ENCODE results near the gene MRGPRG. TPM values are rescaled to one million over a fixed set of nuclear protein-coding genes. Genes with fewer than 3 reads are reported as not detected.

Gene MRGPRG
- polyA plus RNA-seq, 2 of the 4 experiments (the other 2 are of a cell fraction), result not detected

GRCh38 chr11:3215346-3216026 lies 3.1 kb downstream of the MRGPRG start:
- WGBS (ENCODE audit: missing lambda C conversion rate), result 4% methylated on average over 9 of the region's 17 CpGs
- ChIA-PET CTCF (interaction anchor here (0.7 to 3.6 kb wide), 15 partner anchors 8 to 682 kb away, joined by 3 to 19 read pairs (median 4); partner anchors contain the start of gene OSBPL5), POLR2A (no interaction called here)

GRCh38 chr11:3214420-3214699 lies 4.3 kb downstream of the MRGPRG start:
- 29% methylated on average over 4 of the region's 4 CpGs for WGBS (ENCODE audit: missing lambda C conversion rate)
- ATAC-seq (no peak), FAIRE-seq (no peak), DNase-seq (ENCODE audit: low read depth in 1 of 2, low spot score in 1 of 2) (no peak)
- Histone ChIP-seq H3K4me3 (no peak overlapping the region), H3K4me2 (no peak overlapping the region), H3K27ac (no peak overlapping the region), H3K4me1 (peaks cover 5% of the 10 kb centered on the region; the same call in 1 of the 3 replicates), H3K9me3 (peaks cover 6% of the 10 kb centered on the region; the same call in 2 of the 3 replicates)
- ChIA-PET POLR2A (no interaction called here), CTCF (interaction anchor here (1.0 to 3.6 kb wide), 2 partner anchors 123 to 178 kb away, joined by 4 to 19 read pairs; no protein-coding TSS in a partner anchor)
- TF ChIP-seq JUN (IDR thresholded peaks at IDR 0.05) (no peak), ZNF302 (CRISPR knock-in tag; IDR thresholded peaks at IDR 0.05) (no peak), TP53 (CRISPR knock-in tag; IDR thresholded peaks at IDR 0.05) (no peak), CBX2 (IDR thresholded peaks at IDR 0.05; ENCODE audit: borderline replicate concordance, low read depth) (no peak), CHD2 (IDR thresholded peaks at IDR 0.05; ENCODE audit: low read length, partially characterized antibody) (no peak), RARB (CRISPR knock-in tag; IDR thresholded peaks at IDR 0.05) (no peak), ATOH8 (CRISPR knock-in tag; IDR thresholded peaks at IDR 0.05; ENCODE audit: low read depth) (no peak), RNF2 (IDR thresholded peaks at IDR 0.05; ENCODE audit: borderline replicate concordance, low read depth) (no peak), MAZ (IDR thresholded peaks at IDR 0.05; ENCODE audit: borderline replicate concordance, low read depth, low read length) (no peak), KDM5A (IDR thresholded peaks at IDR 0.05) (no peak), KDM1A (IDR thresholded peaks at IDR 0.05; ENCODE audit: low read depth) (no peak), PBX3 (IDR thresholded peaks at IDR 0.05) (no peak), CEBPB (IDR thresholded peaks at IDR 0.05) (no peak), NFE2L2 (conservative IDR thresholded peaks at IDR 0.05; ENCODE audit: low read length) (no peak), MYC (IDR thresholded peaks at IDR 0.05; ENCODE audit: borderline replicate concordance, low read length) (no peak), SMC3 (IDR thresholded peaks at IDR 0.05) (no peak), HOXB5 (CRISPR knock-in tag; IDR thresholded peaks at IDR 0.05) (no peak), CTCF (IDR thresholded peaks at IDR 0.05) (no peak), ZFP36 (IDR thresholded peaks at IDR 0.05; ENCODE audit: borderline replicate concordance, partially characterized antibody) (no peak), HOXB13 (CRISPR knock-in tag; IDR thresholded peaks at IDR 0.05; ENCODE audit: low read depth) (no peak)

More at GRCh38 chr11:3215346-3216026, 3.1 kb downstream of the MRGPRG start:
- no peak for ATAC-seq
- TF ChIP-seq GATA3 (IDR thresholded peaks at IDR 0.05; ENCODE audit: borderline replicate concordance) (no peak), CHD4 (IDR thresholded peaks at IDR 0.05; ENCODE audit: borderline replicate concordance) (no peak), ZC3H11A (IDR thresholded peaks at IDR 0.05) (no peak), FOXS1 (CRISPR knock-in tag; IDR thresholded peaks at IDR 0.05) (no peak), ZFP36 (IDR thresholded peaks at IDR 0.05; ENCODE audit: borderline replicate concordance, partially characterized antibody) (no peak), NPAS2 (CRISPR knock-in tag; IDR thresholded peaks at IDR 0.05; ENCODE audit: borderline replicate concordance) (no peak), TP53 (CRISPR knock-in tag; IDR thresholded peaks at IDR 0.05) (no peak), RARB (CRISPR knock-in tag; IDR thresholded peaks at IDR 0.05) (no peak), MYC (IDR thresholded peaks at IDR 0.05; ENCODE audit: borderline replicate concordance, low read length) (no peak), HOXB5 (CRISPR knock-in tag; IDR thresholded peaks at IDR 0.05) (no peak), BCL3 (IDR thresholded peaks at IDR 0.05) (no peak), ZNF302 (CRISPR knock-in tag; IDR thresholded peaks at IDR 0.05) (no peak), MAX (IDR thresholded peaks at IDR 0.05) (no peak), EHMT2 (IDR thresholded peaks at IDR 0.05; ENCODE audit: low read depth) (no peak), JUNB (IDR thresholded peaks at IDR 0.05) (no peak), MAZ (IDR thresholded peaks at IDR 0.05; ENCODE audit: borderline replicate concordance, low read depth, low read length) (no peak), RAD21 (conservative IDR thresholded peaks at IDR 0.05 in 1 of 2, IDR thresholded peaks at IDR 0.05 in 1 of 2) (no peak), SMC3 (IDR thresholded peaks at IDR 0.05) (no peak)
- no peak for DNase-seq (ENCODE audit: low read depth in 1 of 2, low spot score in 1 of 2)
- Histone ChIP-seq H3K9me3 (peaks cover 6% of the 10 kb centered on the region; the same call in 2 of the 3 replicates), H3K4me1 (peaks cover 5% of the 10 kb centered on the region; the same call in 1 of the 3 replicates), H3K4me2 (no peak overlapping the region), H3K27ac (no peak overlapping the region), H3K4me3 (no peak overlapping the region)
- FAIRE-seq, result no peak
